Inferior parietal cortex (tissue), 1 donor: ENCODE data around the gene PCDHGA7.
"Not testable (repeated sequence)": the region's sequence is repeated elsewhere in the genome, so short reads cannot be mapped to it uniquely, and the experiment has no call there.

Source experiments
- DNase-seq: peaks from one replicate; pipeline ENCODE4 v3.0.0-alpha.2; 2016; ENCODE audit errors: extremely low spot score

PCDHGA7 gene

DNA sequence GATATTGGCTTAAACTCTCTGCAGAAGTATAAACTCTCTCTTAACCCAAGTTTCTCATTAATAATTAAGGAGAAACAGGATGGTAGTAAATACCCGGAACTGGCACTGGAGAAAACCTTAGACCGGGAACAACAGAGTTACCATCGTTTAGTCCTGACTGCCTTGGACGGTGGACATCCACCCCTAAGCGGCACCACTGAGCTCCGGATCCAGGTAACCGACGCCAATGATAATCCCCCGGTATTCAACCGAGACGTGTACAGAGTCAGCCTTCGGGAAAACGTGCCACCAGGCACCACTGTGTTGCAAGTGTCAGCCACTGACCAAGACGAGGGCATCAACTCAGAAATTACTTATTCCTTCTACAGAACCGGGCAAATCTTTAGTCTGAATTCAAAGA, 16.1 kb downstream of the PCDHGA7 start:
- no peak for DNase-seq

DNA sequence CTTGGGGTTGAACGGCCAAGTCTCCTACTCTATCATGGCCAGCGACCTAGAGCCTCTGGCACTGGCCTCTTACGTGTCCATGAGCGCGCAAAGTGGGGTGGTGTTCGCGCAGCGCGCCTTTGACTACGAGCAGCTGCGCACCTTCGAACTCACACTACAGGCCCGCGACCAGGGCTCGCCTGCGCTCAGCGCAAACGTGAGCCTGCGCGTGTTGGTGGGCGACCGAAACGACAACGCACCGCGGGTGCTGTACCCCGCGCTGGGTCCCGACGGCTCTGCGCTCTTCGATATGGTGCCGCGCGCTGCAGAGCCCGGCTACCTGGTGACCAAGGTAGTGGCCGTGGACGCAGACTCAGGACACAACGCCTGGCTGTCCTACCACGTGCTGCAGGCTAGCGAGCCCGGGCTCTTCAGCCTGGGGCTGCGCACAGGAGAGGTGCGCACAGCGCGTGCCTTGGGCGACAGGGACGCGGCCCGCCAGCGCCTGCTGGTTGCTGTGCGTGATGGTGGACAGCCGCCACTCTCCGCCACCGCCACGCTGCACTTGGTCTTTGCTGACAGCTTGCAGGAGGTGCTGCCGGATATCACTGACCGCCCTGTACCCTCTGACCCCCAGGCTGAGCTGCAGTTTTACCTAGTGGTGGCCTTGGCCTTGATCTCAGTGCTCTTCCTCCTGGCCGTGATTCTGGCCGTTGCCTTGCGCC, 17.2 kb downstream of the PCDHGA7 start:
- DNase-seq: no peak

DNA sequence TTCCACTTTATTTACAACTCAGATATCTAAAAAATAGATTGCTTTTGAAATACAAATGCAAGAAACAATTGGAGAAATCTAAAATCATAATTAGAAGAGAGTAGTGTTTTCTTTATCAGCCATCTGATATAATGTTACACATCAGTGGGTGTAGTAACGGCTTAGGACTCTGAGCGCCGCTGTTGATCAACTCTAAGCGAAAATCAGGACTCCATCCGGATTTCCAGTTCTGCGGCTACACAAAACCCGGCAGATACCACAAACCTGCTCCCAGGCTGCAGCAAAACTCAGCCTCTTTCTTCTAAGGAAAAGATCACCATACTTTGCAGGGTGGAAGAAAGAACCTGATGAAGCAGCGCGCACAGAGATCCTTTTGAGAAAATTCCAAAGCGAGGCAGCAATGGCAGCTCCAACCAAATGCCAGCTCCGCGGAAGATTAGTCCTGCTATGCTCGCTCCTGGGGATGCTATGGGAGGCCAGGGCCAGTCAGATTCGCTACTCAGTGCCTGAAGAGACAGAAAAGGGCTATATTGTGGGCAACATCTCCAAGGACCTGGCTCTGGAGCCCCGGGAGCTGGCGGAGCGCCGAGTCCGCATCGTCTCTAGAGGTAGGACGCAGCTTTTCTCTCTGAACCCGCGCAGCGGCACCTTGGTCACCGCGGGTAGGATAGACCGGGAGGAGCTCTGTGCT, 20.2 kb downstream of the PCDHGA7 start, which contains the start of gene PCDHGA9:
TSS of gene PCDHGA9 (plus strand) at position 226 of the 691 bp plus-strand sequence. CDS start at position 401, 175 bp downstream.
- peak; percentile 31 for DNase-seq

DNA sequence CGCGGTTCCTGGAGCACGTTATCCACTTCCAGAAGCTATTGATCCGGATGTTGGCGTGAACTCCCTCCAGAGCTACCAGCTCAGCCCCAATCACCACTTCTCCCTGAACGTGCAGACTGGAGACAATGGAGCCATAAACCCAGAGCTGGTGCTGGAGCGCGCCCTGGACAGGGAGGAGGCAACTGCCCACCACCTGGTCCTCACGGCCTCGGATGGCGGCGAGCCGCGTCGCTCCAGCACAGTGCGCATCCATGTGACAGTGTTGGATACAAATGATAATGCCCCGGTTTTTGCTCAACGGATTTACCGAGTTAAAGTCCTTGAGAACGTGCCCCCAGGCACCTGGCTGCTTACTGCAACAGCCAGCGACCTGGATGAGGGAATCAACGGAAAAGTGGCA, 20.8 kb downstream of the PCDHGA7 start:
- DNase-seq: no peak

DNA sequence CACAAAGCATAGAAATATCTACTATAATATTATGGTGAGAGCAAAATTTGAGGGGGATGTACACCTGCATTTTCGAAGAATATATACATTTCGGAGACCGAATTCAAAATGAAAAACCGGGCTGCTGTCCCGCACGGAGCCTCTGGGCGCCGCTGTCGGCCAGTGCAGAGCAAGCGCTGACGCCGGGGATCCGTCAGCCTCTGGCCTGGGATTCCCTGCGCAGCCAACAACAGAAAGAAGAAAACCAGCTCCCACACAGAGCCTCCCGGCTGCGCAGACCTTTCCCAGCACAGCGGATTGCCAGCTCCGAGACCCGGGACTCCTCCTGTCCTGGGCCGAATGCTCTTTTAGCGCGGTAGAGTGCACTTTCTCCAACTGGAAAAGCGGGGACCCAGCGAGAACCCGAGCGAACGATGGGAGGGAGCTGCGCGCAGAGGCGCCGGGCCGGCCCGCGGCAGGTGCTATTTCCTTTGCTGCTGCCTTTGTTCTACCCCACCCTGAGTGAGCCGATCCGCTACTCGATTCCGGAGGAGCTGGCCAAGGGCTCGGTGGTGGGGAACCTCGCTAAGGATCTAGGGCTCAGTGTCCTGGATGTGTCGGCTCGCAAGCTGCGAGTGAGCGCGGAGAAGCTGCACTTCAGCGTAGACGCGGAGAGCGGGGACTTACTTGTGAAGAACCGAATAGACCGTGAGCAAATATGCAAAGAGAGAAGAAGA, 25.4 kb downstream of the PCDHGA7 start, which contains the start of gene PCDHGB6:
TSS of gene PCDHGB6 (plus strand) at position 232 of the 716 bp plus-strand sequence. CDS start at position 414, 182 bp downstream.
- not testable (repeated sequence) for DNase-seq

DNA sequence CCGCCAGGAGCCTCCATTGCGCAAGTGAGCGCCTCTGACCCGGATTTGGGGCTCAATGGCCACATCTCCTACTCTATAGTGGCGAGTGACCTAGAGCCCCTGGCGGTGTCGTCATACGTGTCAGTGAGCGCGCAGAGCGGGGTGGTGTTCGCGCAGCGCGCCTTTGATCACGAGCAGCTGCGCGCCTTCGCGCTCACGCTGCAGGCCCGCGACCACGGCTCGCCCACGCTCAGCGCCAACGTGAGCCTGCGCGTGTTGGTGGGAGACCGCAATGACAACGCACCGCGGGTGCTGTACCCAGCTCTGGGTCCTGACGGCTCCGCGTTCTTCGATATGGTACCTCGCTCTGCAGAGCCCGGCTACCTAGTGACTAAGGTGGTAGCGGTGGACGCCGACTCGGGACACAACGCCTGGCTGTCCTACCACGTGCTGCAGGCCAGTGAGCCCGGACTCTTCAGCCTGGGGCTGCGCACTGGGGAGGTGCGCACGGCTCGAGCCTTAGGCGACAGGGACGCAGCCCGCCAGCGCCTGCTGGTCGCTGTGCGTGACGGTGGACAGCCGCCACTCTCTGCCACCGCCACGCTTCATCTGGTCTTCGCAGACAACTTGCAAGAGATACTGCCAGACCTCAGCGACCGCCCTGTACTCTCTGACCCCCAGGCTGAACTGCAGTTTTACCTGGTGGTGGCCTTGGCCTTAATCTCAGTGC, 27.2 kb downstream of the PCDHGA7 start:
- DNase-seq: no peak

DNA sequence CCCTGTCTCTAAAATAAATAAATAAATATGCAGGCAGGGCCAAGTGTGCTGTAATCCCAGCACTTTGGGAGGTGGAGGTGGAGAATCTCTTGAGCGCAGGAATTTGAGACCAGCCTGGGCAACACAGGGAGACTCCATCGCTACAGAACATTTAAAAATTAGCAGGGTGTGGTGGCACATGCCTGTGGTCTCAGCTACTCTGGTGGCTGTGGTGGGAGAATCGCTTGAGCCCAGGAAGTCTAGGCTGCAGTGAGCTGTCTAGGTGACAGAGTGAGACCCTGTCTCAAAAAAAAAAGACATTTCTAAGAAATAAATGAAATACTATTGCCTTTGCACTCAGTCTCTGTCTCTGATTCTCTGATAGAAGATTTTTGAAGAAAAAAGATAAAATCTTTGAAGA, 29.0 kb downstream of the PCDHGA7 start:
- DNase-seq: no peak

DNA sequence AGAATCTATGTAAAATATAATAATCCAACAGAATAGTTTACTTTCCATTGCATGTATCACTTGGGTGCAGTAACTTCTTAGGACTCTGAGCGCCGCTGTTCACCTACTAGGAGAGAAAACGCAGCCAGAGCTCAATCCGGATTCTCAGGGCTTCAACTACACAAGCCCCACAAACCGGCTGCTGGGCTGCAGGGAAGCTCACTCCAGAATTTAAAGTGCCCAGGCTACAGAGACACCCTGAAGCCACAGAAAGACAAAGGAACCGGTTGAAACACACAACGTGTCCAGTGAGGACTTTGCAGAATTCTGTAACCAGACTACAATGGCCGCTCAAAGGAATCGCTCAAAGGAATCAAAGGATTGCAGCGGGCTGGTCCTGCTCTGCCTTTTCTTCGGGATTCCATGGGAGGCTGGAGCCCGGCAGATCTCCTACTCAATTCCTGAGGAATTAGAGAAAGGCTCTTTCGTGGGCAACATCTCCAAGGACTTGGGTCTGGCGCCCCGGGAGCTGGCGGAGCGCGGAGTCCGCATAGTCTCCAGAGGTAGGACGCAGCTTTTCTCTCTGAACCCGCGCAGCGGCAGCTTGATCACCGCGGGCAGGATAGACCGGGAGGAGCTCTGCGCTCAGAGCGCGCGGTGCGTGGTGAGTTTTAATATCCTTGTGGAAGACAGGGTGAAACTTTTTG, 30.5 kb downstream of the PCDHGA7 start, which contains the start of gene PCDHGA10:
TSS of gene PCDHGA10 (plus strand) at position 134 of the 686 bp plus-strand sequence. CDS start at position 323, 189 bp downstream.
- peak; percentile 12 for DNase-seq

DNA sequence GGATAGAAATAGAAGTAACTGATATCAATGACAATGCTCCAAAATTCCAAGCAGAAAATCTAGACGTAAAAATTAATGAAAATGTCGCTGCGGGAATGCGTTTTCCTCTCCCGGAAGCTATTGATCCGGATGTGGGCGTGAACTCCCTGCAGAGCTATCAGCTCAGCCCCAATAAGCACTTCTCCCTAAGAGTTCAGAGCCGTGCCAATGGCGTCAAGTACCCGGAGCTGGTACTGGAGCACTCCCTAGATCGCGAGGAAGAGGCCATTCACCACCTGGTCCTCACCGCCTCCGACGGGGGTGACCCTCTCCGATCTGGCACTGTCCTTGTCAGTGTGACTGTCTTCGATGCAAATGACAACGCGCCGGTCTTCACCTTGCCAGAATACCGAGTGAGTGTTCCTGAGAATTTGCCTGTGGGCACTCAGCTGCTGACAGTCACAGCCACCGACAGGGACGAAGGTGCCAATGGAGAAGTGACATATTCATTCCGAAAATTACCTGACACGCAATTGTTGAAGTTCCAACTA, 31.1 kb downstream of the PCDHGA7 start:
- no peak for DNase-seq

DNA sequence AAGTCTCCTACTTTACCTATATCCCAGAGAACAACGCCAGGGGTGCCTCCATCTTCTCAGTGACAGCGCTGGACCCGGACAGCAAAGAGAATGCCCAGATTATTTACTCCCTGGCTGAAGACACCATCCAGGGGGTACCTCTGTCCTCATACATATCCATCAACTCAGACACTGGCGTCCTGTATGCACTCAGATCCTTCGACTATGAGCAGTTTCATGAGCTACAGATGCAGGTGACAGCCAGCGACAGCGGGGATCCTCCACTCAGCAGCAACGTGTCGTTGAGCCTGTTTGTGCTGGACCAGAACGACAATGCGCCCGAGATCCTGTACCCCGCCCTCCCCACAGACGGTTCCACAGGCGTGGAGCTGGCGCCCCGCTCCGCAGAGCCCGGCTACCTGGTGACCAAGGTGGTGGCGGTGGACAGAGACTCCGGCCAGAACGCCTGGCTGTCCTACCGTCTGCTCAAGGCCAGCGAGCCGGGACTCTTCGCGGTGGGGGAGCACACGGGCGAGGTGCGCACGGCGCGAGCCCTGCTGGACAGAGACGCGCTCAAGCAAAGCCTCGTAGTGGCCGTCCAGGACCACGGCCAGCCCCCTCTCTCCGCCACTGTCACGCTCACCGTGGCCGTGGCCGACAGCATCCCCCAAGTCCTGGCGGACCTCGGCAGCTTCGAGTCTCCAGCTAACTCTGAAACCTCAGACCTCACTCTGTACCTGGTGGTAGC, 32.2 kb downstream of the PCDHGA7 start:
- not testable (repeated sequence) for DNase-seq

DNA sequence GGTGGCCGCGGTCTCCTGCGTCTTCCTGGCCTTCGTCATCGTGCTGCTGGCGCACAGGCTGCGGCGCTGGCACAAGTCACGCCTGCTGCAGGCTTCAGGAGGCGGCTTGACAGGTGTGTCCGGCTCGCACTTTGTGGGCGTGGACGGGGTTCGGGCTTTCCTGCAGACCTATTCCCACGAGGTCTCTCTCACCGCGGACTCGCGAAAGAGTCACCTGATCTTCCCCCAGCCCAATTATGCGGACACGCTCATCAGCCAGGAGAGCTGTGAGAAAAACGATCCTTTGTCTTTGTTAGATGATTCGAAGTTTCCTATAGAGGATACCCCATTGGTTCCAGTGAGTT, 32.7 kb downstream of the PCDHGA7 start:
- not testable (repeated sequence) for DNase-seq

DNA sequence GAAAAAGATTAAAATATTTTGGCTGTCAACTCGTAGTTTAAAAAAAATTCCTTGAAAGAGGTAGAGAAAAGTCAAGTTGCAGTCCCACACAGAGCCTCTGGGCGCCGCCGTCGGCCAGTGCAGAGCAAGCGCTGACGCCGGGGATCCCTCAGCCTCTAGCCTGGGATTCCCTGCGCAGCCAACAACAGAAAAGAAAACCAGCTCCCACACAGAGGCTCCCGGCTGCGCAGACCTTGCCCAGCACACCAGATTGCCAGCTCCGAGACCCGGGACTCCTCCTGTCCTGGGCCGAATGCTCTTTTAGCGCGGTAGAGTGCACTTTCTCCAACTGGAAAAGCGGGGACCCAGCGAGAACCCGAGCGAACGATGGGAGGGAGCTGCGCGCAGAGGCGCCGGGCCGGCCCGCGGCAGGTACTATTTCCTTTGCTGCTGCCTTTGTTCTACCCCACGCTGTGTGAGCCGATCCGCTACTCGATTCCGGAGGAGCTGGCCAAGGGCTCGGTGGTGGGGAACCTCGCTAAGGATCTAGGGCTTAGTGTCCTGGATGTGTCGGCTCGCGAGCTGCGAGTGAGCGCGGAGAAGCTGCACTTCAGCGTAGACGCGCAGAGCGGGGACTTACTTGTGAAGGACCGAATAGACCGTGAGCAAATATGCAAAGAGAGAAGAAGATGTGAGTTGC, 35.1 kb downstream of the PCDHGA7 start, which contains the start of gene PCDHGB7:
TSS of gene PCDHGB7 (plus strand) at position 184 of the 679 bp plus-strand sequence. CDS start at position 367, 183 bp downstream.
- DNase-seq: peak; percentile 15

DNA sequence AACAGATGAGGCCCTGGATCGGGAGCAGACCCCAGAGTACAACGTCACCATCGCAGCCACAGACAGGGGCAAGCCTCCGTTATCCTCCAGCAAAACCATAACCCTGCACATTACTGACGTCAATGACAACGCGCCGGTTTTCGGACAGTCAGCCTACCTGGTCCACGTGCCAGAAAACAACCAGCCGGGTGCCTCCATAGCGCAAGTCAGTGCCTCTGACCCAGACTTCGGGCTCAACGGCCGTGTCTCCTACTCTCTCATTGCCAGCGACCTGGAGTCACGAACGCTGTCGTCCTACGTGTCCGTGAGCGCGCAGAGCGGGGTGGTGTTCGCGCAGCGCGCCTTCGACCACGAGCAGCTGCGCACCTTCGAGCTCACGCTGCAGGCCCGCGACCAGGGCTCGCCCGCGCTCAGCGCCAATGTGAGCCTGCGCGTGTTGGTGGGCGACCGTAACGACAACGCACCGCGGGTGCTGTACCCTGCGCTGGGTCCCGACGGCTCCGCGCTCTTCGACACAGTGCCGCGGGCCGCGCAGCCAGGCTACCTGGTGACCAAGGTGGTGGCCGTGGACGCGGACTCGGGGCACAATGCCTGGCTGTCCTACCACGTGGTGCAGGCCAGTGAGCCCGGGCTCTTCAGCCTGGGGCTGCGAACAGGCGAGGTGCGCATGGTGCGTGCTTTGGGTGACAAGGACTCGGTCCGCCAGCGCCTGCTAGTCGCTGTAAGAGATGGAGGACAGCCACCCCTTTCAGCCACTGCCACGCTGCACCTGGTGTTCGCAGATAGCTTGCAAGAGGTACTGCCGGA, 36.7 kb downstream of the PCDHGA7 start:
- DNase-seq: no peak

DNA sequence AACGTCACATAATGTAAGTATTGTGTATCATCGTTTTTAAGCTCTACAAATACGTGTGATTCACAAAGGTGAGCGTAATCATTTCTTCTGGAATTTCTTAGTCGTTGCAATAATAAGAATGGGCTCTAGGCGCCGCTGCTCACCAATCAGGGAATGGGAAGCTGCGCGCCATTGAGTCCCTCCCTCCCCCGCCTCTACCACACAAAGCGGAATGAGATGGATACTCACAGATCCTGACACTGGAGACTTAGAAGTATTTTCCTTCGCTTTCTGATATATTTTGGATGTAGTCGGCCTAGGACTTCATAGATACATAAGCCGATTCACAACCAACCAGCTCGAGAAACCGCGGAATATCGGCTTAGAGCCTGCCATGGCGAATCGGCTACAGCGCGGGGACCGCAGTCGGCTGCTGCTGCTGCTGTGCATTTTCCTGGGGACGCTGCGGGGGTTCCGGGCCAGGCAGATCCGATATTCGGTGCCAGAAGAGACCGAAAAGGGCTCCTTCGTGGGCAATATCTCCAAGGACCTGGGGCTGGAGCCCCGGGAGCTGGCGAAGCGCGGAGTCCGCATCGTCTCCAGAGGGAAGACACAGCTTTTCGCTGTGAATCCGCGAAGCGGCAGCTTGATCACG, 38.4 kb downstream of the PCDHGA7 start, which contains the start of gene PCDHGA11:
TSS of gene PCDHGA11 (plus strand) at position 197 of the 634 bp plus-strand sequence. CDS start at position 374, 177 bp downstream.
- DNase-seq: peak; percentile 5

DNA sequence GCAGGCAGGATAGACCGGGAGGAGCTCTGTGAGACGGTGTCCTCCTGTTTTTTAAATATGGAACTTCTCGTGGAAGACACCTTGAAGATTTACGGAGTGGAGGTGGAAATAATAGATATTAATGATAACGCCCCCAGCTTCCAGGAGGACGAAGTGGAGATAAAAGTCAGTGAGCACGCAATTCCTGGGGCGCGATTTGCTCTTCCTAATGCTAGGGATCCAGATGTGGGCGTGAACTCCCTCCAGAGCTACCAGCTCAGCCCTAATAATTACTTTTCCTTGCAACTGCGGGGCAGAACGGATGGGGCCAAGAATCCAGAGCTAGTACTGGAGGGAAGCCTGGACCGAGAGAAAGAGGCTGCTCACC, 38.9 kb downstream of the PCDHGA7 start:
- DNase-seq: no peak

DNA sequence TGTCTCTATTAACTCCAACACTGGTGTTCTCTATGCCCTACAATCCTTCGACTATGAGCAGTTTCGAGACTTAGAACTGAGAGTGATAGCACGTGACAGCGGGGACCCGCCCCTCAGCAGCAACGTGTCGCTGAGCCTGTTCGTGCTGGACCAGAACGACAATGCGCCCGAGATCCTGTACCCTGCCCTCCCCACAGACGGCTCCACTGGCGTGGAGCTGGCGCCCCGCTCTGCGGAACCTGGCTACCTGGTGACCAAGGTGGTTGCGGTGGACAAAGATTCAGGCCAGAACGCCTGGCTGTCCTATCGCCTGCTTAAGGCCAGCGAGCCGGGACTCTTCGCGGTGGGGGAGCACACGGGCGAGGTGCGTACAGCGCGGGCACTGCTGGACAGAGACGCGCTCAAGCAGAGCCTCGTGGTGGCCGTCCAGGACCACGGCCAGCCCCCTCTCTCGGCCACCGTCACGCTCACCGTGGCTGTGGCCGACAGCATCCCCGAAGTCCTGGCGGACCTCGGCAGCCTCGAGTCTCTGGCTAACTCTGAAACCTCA, 40.3 kb downstream of the PCDHGA7 start:
- no peak for DNase-seq

DNA sequence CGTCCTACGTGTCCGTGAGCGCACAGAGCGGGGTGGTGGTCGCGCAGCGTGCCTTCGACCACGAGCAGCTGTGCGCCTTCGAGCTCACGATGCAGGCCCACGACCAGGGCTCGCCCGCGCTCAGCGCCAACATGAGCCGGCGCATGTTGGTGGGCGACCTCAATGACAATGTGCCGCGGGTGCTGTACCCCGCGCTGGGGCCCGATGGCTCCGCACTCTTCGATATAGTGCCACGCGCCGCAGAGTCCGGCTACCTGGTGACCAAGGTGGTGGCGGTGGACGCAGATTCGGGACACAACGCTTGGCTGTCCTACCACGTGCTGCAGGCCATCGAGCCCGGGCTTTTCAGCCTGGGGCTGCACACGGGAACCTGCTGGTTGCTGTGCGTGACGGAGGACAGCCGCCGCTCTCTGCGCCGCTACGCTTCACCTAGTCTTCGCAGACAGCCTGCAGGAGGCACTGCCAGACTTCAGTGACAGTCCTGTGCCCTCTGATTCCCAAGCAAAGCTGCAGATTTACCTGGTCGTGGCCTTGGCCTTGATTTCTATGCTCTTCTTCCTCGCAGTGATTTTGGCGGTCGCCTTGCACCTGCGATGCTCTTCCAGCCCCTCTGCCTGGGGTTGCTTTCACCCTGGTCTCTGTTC, 45.4 kb downstream of the PCDHGA7 start:
- DNase-seq: no peak
